CD4-positive, alpha-beta T cell (primary cell): ENCODE data around the gene CWC25. TPM values are rescaled to one million over a fixed set of nuclear protein-coding genes. Genes with fewer than 3 reads are reported as not detected.

Source experiments
- ATAC-seq: fragments of 200-7000 bp; cut with Tn5 transposase; one replicate; pipeline ENCODE4 v1.10.0; 2022; ENCODE audit warnings: mild to moderate bottlenecking; ENCODE audit not compliant: poor library complexity
- CTCF ChIA-PET: fragments of 350-600 bp; sonication (Branson Sonifier 250); formaldehyde crosslinking; loops from one replicate; lab custom pipeline; 2021; ENCODE audit warnings: antibody characterized with exemption, inconsistent platforms; lab: Charles Lee
- POLR2A ChIA-PET: fragments of 350-600 bp; sonication (Branson Sonifier 250); formaldehyde crosslinking; loops from one replicate; lab custom pipeline; 2021; ENCODE audit warnings: antibody characterized with exemption, inconsistent platforms; lab: Charles Lee
- DNase-seq, 14 experiments: peaks; one replicate each; pipeline ENCODE4 v3.0.0-alpha.2; 2013 to 2020; ENCODE audit warnings: mixed read lengths in 2 of 14
- H3K27ac ChIP-seq, 2 donors: one replicate each; pipeline versions ENCODE4 v1.5.1 to v1.7.0; 2013; ENCODE audit warnings: low read length in 2 of 2, low read depth in 1 of 2, mild to moderate bottlenecking in 1 of 2
- H3K27me3 ChIP-seq, 2 experiments: 1 replicate in 1 of 2; 2 replicates in 1 of 2; pipeline versions ENCODE4 v1.6.1 to v1.7.0; 2013; ENCODE audit warnings: low read length in 2 of 2, control low read depth in 1 of 2, mild to moderate bottlenecking in 1 of 2, moderate library complexity in 1 of 2; ENCODE audit not compliant: insufficient read depth in 2 of 2, control insufficient read depth in 1 of 2
- H3K36me3 ChIP-seq: one replicate; pipeline ENCODE4 v1.6.1; 2013; ENCODE audit warnings: low read length, control low read depth; ENCODE audit not compliant: insufficient read depth
- H3K4me1 ChIP-seq: one replicate; pipeline ENCODE4 v1.6.1; 2013; ENCODE audit warnings: low read length, control low read depth; ENCODE audit not compliant: insufficient read depth
- H3K4me3 ChIP-seq: one replicate; pipeline ENCODE4 v1.5.1; 2013; ENCODE audit warnings: mild to moderate bottlenecking, low read length, moderate library complexity
- H3K9me3 ChIP-seq, 2 experiments: 1 replicate in 1 of 2; 2 replicates in 1 of 2; pipeline versions ENCODE4 v1.6.1 to v1.7.0; 2013; ENCODE audit warnings: low read length in 2 of 2, mild to moderate bottlenecking in 2 of 2, control low read depth in 1 of 2, moderate library complexity in 1 of 2; ENCODE audit not compliant: control insufficient read depth in 1 of 2, insufficient read depth in 1 of 2
- H3K27ac Mint-ChIP-seq: one replicate; pipeline ENCODE4 v1.8.0; 2020; ENCODE audit warnings: mixed read lengths
- H3K27me3 Mint-ChIP-seq: one replicate; pipeline ENCODE4 v1.8.0; 2021; ENCODE audit warnings: mixed read lengths
- H3K36me3 Mint-ChIP-seq: one replicate; pipeline ENCODE4 v1.8.0; 2021; ENCODE audit warnings: low read depth, mixed read lengths
- H3K4me1 Mint-ChIP-seq: one replicate; pipeline ENCODE4 v1.8.0; 2021; ENCODE audit warnings: low read depth, mixed read lengths
- H3K4me3 Mint-ChIP-seq: one replicate; pipeline ENCODE4 v1.8.0; 2020; ENCODE audit warnings: mild to moderate bottlenecking, mixed read lengths
- H3K9me3 Mint-ChIP-seq: one replicate; pipeline ENCODE4 v1.8.0; 2020; ENCODE audit warnings: mixed read lengths
- CTCF ChIP-seq: fragments of 200-600 bp; IDR thresholded peaks from one replicate; pipeline ENCODE4 v1.8.0; 2022; ENCODE audit warnings: antibody characterized with exemption, mild to moderate bottlenecking
- intact Hi-C, 2 experiments: fragments of 100-400 bp; cut with DNase I in 1 of 2; cut with micrococcal nuclease in 1 of 2; formaldehyde crosslinking; loops; one replicate each; pipeline versions ENCODE4 v1.15.1 to v1.9.0; 2023 to 2025; cut with DNase I, micrococcal nuclease
- total RNA-seq, 174 experiments: library from RNA in 2 of 174; stranded (reverse) in 2 of 174; gene quantifications; one replicate each; pipeline ENCODE4 v1.2.3 and lab custom pipeline; 2021 to 2026

The CWC25 gene
- total RNA-seq, 2 experiments from 2014 or later, result 63.0 to 63.3 TPM

GRCh38 chr17:38798614-38799500 lies 26.3 kb downstream of the CWC25 start:
- Histone ChIP-seq H3K4me1 (peaks cover 26% of the 10 kb centered on the region), H3K9me3 (no peaks in the 10 kb centered on the region), H3K27me3 (no peaks in the 10 kb centered on the region), H3K36me3 (peaks cover 33% of the 10 kb centered on the region), H3K27ac (peak overlapping the region in 1 of 2 donors; percentile 64), H3K4me3 (peak overlapping the region; percentile 65)
- ChIA-PET POLR2A (interaction anchor here (0.6 to 2.9 kb wide), 13 partner anchors 11 to 1182 kb away, joined by 3 to 14 read pairs (median 4); partner anchors contain the start of genes CWC25, LASP1, MLLT6 and PLXDC1), CTCF (interaction anchor here (0.7 to 1.3 kb wide), 2 partner anchors 37 to 64 kb away, joined by 3 to 4 read pairs; no protein-coding TSS in a partner anchor)
- H3K27me3 Mint-ChIP-seq, result no peaks in the 10 kb centered on the region
- H3K4me3 Mint-ChIP-seq, result peak overlapping the region; percentile 92
- intact Hi-C loops, result loop anchor here in 1 of 2 experiments (1.0 kb wide), 3 partner anchors 26 to 54 kb away; partner anchors contain the start of genes CWC25, PSMB3 and RPL23
- peaks cover 48% of the 10 kb centered on the region for H3K4me1 Mint-ChIP-seq
- DNase-seq (peak; percentile 14 to 83 (median 44)), ATAC-seq (peak; percentile 47)
- H3K36me3 Mint-ChIP-seq, result peaks cover 66% of the 10 kb centered on the region
- H3K27ac Mint-ChIP-seq, result peak overlapping the region; percentile 90
- no peak for TF ChIP-seq CTCF
- H3K9me3 Mint-ChIP-seq, result no peaks in the 10 kb centered on the region

GRCh38 chr17:38797828-38798227 lies 27.3 kb downstream of the CWC25 start:
- Histone ChIP-seq H3K4me3 (peak overlapping the region; percentile 65), H3K4me1 (peaks cover 26% of the 10 kb centered on the region), H3K27me3 (no peaks in the 10 kb centered on the region), H3K9me3 (no peaks in the 10 kb centered on the region), H3K36me3 (peaks cover 29% of the 10 kb centered on the region), H3K27ac (peak overlapping the region in 1 of 2 donors; percentile 64)
- H3K27me3 Mint-ChIP-seq, result no peaks in the 10 kb centered on the region
- ChIA-PET POLR2A (interaction anchor here (1.0 to 2.9 kb wide), 4 partner anchors 10 to 402 kb away, joined by 3 to 14 read pairs (median 5); partner anchors contain the start of genes RPL19 and RPL23), CTCF (interaction anchor here (0.6 to 1.3 kb wide), 3 partner anchors 63 to 624 kb away, joined by 3 to 4 read pairs (median 3); no protein-coding TSS in a partner anchor)
- ATAC-seq (no peak), DNase-seq (no peak)
- no peaks in the 10 kb centered on the region for H3K9me3 Mint-ChIP-seq
- H3K27ac Mint-ChIP-seq, result peak overlapping the region; percentile 90
- H3K36me3 Mint-ChIP-seq, result peaks cover 62% of the 10 kb centered on the region
- intact Hi-C loops, result no loop called here
- H3K4me3 Mint-ChIP-seq, result peak overlapping the region; percentile 92
- H3K4me1 Mint-ChIP-seq, result peaks cover 49% of the 10 kb centered on the region
- no peak for TF ChIP-seq CTCF

- DNase-seq (no peak), ATAC-seq (no peak)
- peak overlapping the region; percentile 90 for H3K27ac Mint-ChIP-seq
- intact Hi-C loops, result no loop called here
- no peaks in the 10 kb centered on the region for H3K27me3 Mint-ChIP-seq
- H3K36me3 Mint-ChIP-seq, result peaks cover 60% of the 10 kb centered on the region
- H3K27ac ChIP-seq, result no peak overlapping the region
- ChIA-PET POLR2A (interaction anchor here (1.0 to 2.1 kb wide), 2 partner anchors 9 to 402 kb away, joined by 3 to 6 read pairs; partner anchors contain the start of gene RPL19), CTCF (interaction anchor here (0.9 kb wide), 1 partner anchor 74 kb away, joined by 3 read pairs; no protein-coding TSS in a partner anchor)
- H3K27me3 ChIP-seq, result no peaks in the 10 kb centered on the region
- H3K4me3 ChIP-seq, result no peak overlapping the region
- no peak for TF ChIP-seq CTCF
- H3K4me3 Mint-ChIP-seq, result peak overlapping the region; percentile 92
- no peaks in the 10 kb centered on the region for H3K9me3 ChIP-seq
- peaks cover 51% of the 10 kb centered on the region for H3K4me1 Mint-ChIP-seq
- H3K9me3 Mint-ChIP-seq, result no peaks in the 10 kb centered on the region
- peaks cover 29% of the 10 kb centered on the region for H3K4me1 ChIP-seq
- H3K36me3 ChIP-seq, result peaks cover 28% of the 10 kb centered on the region
These were observed 28.0 kb downstream of the CWC25 start for GRCh38 chr17:38797158-38797490.
